ENCODE results near the gene CFAP20DC. TPM values are rescaled to one million over a fixed set of nuclear protein-coding genes. Genes with fewer than 3 reads are reported as not detected.
A peak's percentile ranks its signal among the peaks of the same experiment; 100 is the strongest.

Gene CFAP20DC
- total RNA-seq, 1 donor, result 2.2 TPM

DNA sequence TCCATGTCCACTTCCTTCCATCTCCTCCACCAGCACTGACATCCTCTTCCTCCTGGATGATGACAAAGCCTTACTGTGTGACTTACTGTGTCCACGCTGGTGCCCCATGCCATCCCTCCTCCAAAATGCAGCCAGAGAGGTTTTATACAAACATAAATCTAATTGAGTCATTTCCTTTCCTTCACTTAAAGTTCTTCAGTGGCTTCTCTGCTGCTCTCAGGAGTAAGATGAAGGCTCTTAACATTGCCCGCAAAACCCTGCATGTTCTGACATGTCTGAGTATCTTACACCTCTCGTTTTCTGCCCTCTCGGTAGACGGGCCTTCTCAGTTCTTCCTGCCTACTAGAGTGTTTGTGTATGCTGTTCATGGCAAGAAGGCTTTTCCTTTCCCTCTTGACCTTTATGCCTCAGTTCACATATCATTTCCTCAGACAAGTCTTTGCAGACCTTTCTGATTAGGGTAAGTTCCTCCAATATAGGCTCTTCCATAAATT lies 175.5 kb downstream of the CFAP20DC start:
- TF ChIP-seq CTCF (IDR thresholded peaks at IDR 0.05; ENCODE audit: extremely low read depth, low read depth, low read length), result no peak
- Histone ChIP-seq H3K4me1 (ENCODE audit: insufficient read depth, low read length) (peaks cover 15% of the 10 kb centered on the region), H3K36me3 (ENCODE audit: insufficient read depth, low read length) (no peaks in the 10 kb centered on the region), H3K4me3 (ENCODE audit: insufficient read depth, low read length) (no peak overlapping the region), H3K27me3 (ENCODE audit: insufficient read depth, low read length) (no peaks in the 10 kb centered on the region), H3K9me3 (ENCODE audit: low read depth, low read length) (no peaks in the 10 kb centered on the region), H2AFZ (ENCODE audit: low read length) (peak overlapping the region; percentile 91), H3K27ac (ENCODE audit: low read depth, low read length) (peak overlapping the region; percentile 64), H4K20me1 (ENCODE audit: insufficient read depth, low read length) (no peaks in the 10 kb centered on the region), H3K79me2 (ENCODE audit: insufficient read depth, low read length) (no peaks in the 10 kb centered on the region), H3K4me2 (ENCODE audit: insufficient read depth, low read length) (peak overlapping the region; percentile 46)
- DNase-seq (ENCODE audit: insufficient read length, low spot score, missing footprints), result peak; percentile 85

DNA sequence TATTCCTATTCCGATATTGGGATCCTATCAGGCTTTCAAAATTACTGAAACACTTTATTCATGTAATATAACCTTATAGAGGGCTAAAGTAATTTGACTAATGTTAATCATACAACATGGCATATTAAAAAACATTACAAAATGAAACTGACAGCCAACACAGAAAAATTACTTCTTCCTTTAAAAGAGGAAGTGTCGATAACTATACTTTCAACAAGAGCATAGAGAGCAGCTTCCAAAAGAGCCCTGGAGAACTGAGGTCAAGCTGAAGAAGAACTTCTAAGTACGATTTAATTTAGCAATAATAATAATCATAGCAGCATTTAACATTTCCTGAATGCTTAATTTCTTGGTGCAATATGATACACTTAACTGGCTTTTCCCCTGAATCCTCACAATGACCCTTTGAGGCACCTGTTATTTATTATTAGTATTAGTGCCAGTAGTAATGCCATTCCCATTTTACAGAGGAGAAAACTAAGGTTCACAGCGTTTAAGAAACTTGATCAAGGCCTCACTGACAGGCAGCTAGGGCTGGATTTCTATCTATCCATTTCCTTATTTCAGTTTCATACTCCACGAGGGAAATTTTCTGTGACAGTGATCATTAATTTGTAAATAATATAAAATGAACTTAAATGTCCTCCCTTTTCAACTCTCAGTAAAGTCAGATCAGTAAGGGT lies 181.6 kb downstream of the CFAP20DC start:
- H3K9me3 ChIP-seq (ENCODE audit: low read depth, low read length), result no peaks in the 10 kb centered on the region
- no peak overlapping the region for H2AFZ ChIP-seq (ENCODE audit: low read length)
- H3K27me3 ChIP-seq (ENCODE audit: insufficient read depth, low read length), result no peaks in the 10 kb centered on the region
- no peak for DNase-seq (ENCODE audit: insufficient read length, low spot score, missing footprints)
- no peak overlapping the region for H3K4me2 ChIP-seq (ENCODE audit: insufficient read depth, low read length)
- H3K36me3 ChIP-seq (ENCODE audit: insufficient read depth, low read length), result no peaks in the 10 kb centered on the region
- no peak overlapping the region for H3K27ac ChIP-seq (ENCODE audit: low read depth, low read length)
- H3K4me3 ChIP-seq (ENCODE audit: insufficient read depth, low read length), result no peak overlapping the region
- no peak for TF ChIP-seq CTCF (IDR thresholded peaks at IDR 0.05; ENCODE audit: extremely low read depth, low read depth, low read length)
- no peaks in the 10 kb centered on the region for H3K79me2 ChIP-seq (ENCODE audit: insufficient read depth, low read length)
- no peaks in the 10 kb centered on the region for H3K4me1 ChIP-seq (ENCODE audit: insufficient read depth, low read length)
- no peaks in the 10 kb centered on the region for H4K20me1 ChIP-seq (ENCODE audit: insufficient read depth, low read length)

DNA sequence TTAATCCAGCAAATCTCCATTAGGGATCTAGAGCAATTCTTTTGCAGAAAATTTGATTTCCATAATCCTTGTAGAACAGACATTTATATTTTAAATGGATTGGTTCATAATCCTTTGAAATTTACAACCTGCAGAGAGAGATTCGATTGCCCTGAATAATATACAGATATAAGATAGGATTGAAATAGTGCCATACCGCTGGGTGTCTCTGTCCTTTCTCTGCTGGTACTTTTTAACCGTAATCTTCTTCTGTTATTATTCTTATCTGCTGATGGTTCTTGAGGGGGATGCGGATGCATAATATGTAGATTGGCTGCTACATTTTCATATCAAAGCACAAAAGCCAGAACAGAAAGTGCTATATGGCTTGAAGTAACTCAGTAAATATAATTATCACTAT lies 182.2 kb downstream of the CFAP20DC start:
- no peak for DNase-seq (ENCODE audit: insufficient read length, low spot score, missing footprints)
- Histone ChIP-seq H3K79me2 (ENCODE audit: insufficient read depth, low read length) (no peaks in the 10 kb centered on the region), H3K36me3 (ENCODE audit: insufficient read depth, low read length) (no peaks in the 10 kb centered on the region), H3K4me1 (ENCODE audit: insufficient read depth, low read length) (no peaks in the 10 kb centered on the region), H3K27ac (ENCODE audit: low read depth, low read length) (no peak overlapping the region), H3K9me3 (ENCODE audit: low read depth, low read length) (no peaks in the 10 kb centered on the region), H3K4me2 (ENCODE audit: insufficient read depth, low read length) (no peak overlapping the region), H2AFZ (ENCODE audit: low read length) (no peak overlapping the region), H4K20me1 (ENCODE audit: insufficient read depth, low read length) (no peaks in the 10 kb centered on the region), H3K4me3 (ENCODE audit: insufficient read depth, low read length) (no peak overlapping the region), H3K27me3 (ENCODE audit: insufficient read depth, low read length) (no peaks in the 10 kb centered on the region)
- TF ChIP-seq CTCF (IDR thresholded peaks at IDR 0.05; ENCODE audit: extremely low read depth, low read depth, low read length), result no peak

DNA sequence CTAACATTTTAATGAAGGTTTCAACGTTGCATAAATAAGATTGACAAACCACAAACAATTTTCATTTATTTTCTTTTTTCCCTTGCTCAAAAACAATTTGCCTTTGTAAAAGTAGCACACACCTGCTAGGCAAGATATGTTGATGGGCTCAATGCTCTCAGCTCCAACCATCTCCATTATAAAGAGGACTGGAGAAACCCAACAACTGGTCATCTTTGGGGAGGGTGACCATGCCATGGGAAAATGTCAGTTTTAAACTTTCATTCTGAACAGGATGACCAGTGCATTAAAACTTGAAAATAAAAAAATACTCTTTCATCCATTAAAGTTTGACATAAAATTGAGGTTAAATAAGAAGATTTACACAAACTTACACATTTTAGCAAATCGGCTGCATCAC lies 183.7 kb downstream of the CFAP20DC start:
- Histone ChIP-seq H3K4me1 (ENCODE audit: insufficient read depth, low read length) (no peaks in the 10 kb centered on the region), H3K36me3 (ENCODE audit: insufficient read depth, low read length) (no peaks in the 10 kb centered on the region), H3K9me3 (ENCODE audit: low read depth, low read length) (no peaks in the 10 kb centered on the region), H3K4me2 (ENCODE audit: insufficient read depth, low read length) (no peak overlapping the region), H3K4me3 (ENCODE audit: insufficient read depth, low read length) (no peak overlapping the region), H2AFZ (ENCODE audit: low read length) (no peak overlapping the region), H4K20me1 (ENCODE audit: insufficient read depth, low read length) (no peaks in the 10 kb centered on the region), H3K27ac (ENCODE audit: low read depth, low read length) (no peak overlapping the region), H3K27me3 (ENCODE audit: insufficient read depth, low read length) (no peaks in the 10 kb centered on the region), H3K79me2 (ENCODE audit: insufficient read depth, low read length) (no peaks in the 10 kb centered on the region)
- TF ChIP-seq CTCF (IDR thresholded peaks at IDR 0.05; ENCODE audit: extremely low read depth, low read depth, low read length), result no peak
- DNase-seq (ENCODE audit: insufficient read length, low spot score, missing footprints), result no peak
